Measurements from ENCODE around the gene PTK7.
"Not testable (repeated sequence)": the region's sequence is repeated elsewhere in the genome, so short reads cannot be mapped to it uniquely, and the experiment has no call there.

The PTK7 gene

GRCh38 chr6:43054206-43054943 lies 21.7 kb upstream of the PTK7 start:
- no peak for DNase-seq

- no peak for DNase-seq
Measured at GRCh38 chr6:43055966-43056365, 20.1 kb upstream of the PTK7 start.

DNA sequence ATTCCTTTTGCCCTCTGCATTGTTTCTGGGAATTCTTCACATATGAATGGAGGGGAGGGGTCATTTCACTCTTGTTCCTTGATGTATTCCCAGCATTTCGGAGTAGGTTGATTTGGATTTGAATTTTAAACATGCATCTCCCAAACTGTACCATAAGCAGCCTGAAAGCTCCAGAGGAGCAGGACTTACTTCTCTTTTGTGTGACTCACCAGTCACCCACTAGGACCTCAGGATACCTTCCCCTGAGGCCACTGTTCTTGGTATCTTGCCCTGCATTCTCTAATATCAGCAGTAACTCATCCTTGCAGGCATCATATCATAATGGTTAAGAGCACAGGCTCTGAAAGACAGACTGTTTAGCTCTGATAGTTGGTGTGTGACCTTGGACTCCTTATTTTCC lies 17.6 kb upstream of the PTK7 start:
- DNase-seq = no peak

DNA sequence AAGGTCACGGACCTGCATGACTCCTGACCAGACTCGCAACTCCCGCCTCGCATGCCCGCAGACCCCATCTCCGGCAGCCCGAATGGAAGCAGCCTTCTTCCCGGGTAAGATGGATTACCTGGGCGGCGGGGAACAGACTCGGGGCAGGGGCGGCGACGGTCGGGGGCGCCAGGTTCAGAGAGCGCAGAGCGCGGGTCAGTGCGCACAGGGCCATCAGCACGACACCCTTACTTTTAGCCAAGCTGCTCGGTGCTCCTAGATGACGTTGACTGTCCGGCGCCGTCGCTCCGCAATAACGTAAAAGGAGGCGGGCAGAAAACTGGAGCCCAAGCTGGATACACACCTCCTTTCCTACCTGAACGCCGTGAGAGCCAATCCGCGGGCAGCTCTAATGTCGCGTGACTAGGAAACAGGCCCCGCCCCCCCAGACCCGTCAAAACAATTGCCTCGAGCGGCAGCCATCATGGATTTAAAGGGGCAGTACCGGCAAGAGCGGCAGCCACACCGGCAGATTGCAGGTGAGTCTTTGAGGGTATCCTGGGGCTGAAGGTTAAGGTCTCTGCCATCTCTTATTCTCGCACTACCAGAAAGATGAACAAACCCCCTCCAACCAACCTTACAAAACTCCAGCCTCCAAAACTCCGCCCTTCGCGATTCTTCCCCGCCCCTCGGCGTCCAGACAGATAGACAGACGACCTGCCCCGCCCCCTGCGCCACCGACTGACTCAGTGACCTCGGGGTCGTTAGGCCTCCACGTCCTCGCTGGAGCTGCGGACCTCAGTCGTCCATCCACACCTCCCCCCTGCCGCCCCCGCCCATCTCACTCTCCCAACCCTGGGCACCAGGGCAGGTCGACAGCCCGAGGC lies 16.7 kb upstream of the PTK7 start, which contains the start of the genes KLC4 and MRPL2:
KLC4 (plus strand) TSS at position 464 of the 866 bp plus-strand sequence. CDS start 1,705 bp downstream, outside the sequence.
MRPL2 (minus strand) TSS at position 267 of the 866 bp plus-strand sequence; CDS start at position 214, 53 bp downstream.
- peak; percentile 96 for DNase-seq

DNA sequence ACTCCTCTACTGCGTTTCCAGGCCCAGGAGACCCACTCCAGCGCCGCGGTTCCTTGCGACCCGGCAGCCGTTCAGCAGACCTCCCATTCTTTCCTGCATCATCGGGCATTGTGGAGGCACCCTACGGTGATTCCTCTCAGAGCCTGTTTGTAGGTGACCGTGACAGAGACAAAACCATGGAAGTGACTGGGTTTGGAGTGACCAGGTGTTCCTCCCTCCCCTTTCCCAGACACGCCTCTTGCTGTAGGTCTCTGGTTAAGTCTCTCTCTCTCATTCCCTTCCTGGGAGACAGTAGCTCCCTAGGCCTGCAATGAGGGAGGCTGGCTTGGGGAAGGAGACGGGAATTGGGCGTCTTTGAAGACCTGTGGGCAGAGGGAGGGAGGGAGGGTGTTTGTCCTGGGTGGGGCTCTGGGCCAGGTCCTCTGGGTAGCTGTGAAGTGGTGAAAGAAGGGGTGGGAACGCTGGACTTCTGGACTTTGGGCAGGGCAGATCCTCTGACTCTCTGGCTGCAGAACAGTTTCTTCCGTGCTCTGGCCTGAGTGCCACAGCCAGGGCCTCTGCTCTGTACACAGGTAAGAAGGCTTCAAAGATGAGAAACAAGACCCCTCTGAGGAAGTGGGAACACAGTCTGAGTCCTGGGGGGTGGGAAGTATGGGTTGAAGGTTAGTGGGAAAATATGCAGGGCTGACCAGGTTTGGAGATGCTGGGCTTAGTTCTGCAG lies 15.9 kb upstream of the PTK7 start:
- no peak for DNase-seq

DNA sequence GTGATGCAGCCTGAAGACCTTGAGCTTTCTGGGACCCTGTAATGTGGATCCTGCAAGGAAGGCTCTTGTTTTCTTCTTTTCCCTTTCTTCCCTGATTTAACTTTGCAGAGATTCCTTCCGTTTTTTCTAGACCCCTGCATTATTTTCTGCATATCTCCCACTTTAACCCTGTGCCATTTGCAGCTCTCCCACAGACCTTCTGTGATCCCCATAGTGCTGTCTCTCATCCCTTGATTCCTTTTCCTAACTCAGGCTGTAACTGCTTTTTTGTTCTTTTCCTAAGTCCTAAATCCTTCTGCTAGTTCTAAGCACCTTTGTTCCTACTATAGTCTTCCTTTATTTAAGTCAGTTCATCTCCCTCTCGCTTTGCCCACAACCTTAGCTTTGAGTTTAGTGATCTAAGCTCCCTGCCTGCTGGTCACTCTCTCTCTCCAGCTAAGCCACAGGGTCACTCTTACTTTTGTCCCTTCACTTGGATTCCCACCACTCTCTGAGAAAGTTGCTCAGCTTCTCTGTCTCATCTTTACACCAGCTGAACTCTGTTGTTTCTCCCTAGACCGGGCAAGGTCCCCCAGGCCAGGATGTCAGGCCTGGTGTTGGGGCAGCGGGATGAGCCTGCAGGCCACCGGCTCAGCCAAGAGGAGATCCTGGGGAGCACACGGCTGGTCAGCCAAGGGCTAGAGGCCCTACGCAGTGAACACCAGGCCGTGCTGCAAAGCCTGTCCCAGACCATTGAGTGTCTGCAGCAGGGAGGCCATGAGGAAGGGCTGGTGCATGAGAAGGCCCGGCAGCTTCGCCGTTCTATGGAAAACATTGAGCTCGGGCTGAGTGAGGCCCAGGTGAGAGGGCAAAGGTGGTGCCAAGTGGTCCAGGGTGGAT lies 15.1 kb upstream of the PTK7 start:
- DNase-seq = no peak

DNA sequence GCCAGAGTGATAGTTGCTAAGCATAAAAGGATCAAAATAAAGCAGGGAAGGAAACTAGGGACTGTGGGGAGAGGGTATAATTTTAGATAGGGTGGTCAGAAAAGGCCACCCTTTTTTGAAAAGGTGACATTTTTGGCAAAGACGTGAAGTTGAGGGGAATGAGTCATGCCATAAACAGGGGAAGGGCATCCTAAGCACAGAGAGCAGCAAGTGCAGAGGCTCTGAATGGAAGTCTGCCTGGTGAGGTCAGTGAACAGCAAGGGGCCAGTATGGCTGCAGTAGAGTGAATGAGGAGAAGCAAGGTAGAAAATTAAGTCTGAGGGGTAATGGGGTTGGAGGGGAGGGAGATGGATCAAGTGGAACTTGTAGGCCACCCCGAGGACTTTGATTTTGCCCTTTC lies 14.3 kb upstream of the PTK7 start:
- DNase-seq = no peak

- no peak for DNase-seq
Measured at GRCh38 chr6:43062818-43063217, 13.3 kb upstream of the PTK7 start.

DNA sequence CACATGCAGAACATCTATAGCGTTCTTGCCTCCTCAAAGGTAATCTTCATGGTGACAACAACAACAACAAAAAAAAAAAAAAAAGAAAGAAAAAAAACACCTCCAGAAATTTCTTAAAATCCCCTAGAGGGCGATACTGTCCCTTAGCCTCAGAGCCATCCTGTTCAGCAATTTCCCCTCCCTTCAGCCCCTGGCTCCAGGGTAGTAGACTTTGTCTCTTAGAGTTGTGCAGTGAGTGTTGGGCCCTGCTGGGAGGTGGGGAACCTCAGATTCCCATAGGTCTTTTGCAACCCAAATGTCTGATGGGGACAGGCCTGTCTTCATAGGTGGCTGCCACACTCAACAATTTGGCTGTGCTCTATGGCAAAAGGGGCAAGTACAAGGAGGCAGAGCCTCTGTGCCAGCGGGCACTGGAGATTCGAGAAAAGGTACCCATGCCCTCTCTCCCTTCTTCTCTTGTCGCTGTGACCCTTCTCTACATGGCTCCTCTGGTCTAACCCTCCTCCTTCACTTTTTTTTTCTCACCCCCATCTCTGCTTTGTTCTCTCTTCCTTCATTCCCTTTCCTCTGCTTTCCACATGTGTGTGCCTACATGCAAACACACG lies 6.0 kb upstream of the PTK7 start:
- DNase-seq = peak; percentile 38

DNA sequence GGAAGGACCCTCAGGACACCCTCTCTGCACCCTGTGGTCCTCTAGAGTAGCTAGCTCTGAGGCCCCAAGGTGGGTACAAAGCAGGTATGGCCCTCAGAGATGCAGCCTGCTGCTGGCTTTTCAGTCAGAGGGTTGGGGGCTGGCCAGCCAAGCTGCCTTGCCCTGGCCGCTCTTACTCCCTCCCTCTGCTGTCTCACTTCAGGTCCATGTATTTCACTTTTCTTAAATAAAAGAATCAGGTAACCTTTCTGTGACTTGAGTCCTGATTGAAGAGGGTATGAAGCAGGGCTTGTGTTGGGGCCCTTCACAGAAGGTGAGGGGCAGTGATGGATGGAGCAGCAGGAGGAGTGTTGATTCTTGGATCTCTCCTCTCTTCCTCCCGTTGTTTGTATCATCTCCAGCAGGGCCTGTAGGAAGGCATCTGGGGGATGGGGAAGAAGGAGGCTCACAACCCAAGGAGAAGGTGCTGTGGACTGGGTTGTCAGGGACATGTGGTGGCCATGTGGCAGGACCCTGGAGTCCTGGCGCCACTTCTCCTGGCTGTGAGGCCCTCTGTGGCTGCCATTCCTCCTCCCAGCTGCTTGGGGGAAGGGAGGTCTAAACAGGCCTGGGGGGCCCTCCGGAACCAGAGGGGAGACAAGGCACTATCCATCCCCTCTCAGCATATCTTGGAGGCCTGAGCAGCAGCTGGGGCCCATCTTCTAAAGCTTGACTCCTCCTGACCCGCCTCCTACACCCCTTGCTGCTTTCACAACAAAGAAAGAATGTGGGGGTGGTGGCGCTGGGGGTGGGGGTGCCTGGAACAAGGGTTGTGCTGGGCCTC lies 1.1 kb upstream of the PTK7 start:
- DNase-seq = no peak

GRCh38 chr6:43076464-43077332 lies 584 bp downstream of the PTK7 start:
- DNase-seq = no peak

- no peak for DNase-seq
Measured at GRCh38 chr6:43077333-43077809, 1.3 kb downstream of the PTK7 start.

DNA sequence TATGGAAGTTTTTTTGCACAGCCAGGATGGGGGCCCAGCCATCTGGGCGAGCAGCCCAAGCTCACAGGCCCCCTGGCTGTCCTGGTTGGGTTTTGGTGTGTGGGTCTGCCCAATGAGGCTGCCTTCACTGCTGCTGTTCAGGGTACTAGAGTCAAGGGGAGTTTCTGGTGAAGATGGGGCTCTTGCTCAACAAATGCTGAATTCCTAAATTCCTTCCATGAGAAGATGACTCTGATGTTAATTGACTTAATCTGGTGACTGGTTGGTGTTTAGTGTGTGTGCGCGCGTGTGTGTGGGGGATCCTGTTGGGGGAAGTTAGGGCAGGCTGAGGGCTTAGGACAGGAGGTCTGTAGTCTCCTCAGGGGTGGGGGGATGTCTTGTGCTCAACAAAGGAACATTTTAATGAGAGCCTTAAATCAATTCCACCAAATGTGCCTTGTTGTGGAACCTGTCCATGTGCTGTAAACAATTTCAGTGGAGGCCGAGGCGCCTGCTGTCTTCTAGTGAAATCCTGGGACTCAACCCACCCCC lies 1.9 kb downstream of the PTK7 start:
- no peak for DNase-seq

DNA sequence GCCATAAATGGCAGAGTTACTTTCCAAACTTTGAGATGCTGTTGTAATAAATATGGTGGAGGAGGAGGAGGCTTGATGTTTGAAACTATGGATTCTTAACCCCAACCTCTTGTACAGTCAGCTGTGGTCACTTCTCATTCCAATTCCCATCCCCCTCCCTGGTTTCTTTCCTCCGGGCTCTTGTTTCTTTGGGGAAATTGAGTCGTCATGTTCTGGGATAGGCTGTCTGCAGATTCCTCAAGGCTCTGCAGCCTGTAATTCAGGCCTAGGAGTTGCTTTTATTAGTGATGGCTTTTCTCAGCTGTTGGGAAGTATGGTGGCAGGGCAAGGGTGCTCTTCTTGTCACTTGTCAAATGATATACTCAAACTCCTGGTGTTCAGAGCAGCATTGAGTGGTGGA lies 2.6 kb downstream of the PTK7 start:
- no peak for DNase-seq

GRCh38 chr6:43081043-43081442 lies 4.9 kb downstream of the PTK7 start:
- DNase-seq = no peak

DNA sequence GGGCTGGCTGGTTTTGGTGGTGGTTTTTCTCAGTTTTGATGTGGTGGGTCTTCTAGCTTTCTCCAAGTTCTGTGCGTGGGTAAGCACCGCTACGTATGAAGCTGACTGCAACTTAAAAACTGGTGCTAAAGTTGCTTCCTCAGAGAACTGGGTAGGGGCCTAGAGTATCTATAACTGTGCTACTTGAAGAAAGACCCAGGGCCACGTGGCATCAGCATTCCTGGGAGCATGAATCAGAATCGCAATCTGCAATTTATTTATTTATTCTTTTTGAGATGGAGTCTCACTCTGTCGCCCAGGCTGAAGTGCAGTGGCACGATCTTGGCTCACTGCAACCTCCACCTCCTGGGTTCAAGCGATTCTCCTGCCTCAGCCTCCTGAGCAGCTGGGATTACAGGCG lies 5.8 kb downstream of the PTK7 start:
- not testable (repeated sequence) for DNase-seq

GRCh38 chr6:43082806-43083655 lies 6.9 kb downstream of the PTK7 start:
- DNase-seq = no peak

DNA sequence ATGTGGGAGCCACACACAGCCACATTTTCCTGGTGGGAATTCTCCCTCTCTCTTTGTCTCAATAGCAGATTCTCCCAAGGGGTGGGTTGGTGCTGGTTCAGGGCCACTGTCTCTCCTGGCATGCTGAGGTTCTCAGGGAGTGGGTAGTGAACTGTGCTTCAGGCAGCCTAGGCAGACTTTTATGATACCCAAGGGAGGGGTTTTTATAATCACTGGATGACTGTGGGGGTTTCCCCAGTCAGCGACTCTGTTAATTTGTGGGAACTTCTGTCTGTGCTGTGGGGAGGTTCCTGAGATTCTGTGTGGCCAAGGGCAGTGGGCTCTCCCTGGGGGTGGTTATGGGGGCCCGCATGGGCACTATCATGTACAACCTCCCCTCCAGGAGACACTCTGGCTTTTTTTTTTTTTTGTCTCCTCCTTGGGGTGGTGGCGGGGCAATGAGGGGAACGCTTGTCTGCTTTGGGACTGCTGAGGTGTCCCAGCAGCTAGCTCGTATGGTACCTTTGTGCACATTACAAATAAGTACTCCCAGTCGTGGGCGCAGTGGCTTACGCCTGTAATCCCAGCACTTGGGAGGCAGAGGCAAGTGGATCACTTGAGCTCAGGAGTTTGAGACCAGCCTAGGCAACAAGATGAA lies 10.0 kb downstream of the PTK7 start:
- no peak for DNase-seq

All from NCI-H2227 treated with DMSO at 0.1 percent for 48 hours (cell line).